Measurements from ENCODE around the gene WNK1.
"Not testable (repeated sequence)": the region's sequence is repeated elsewhere in the genome, so short reads cannot be mapped to it uniquely, and the experiment has no call there.

WNK1 gene

GRCh38 chr12:818733-819132 is 66.4 kb downstream of the WNK1 start:
- DNase-seq = no peak

GRCh38 chr12:820336-820735 is 68.0 kb downstream of the WNK1 start:
- no peak for DNase-seq

DNA sequence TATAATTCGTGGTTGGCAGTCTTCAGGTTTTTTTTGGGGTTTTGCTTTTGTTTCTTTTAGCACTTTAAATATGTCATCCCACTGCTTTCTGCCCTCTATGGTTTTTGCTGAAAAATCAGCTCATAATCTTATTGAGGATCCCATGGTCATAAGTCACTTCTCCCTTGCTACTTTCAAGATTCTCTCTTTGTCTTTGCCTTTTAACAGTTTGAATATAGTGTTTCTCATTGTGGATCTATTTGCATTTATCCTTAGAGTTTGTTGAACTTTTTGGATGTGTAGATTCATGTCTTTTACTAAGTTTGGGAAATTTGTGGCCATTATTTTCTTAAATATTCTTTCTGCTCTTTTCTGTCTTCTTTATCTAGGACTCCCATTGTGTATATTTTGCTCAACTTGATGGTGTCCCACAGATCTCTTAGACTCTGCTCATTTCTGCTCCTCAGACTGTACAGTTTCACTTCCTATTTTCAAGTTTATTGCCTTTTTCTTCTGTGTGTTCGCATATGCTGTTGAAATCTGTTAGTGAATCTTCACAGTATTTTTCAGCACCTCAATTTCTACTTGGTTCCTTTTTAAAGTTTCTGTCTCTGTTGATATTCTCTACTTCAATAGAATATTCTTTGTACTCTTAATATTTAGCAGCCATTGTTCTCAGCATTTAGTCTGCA is 70.8 kb downstream of the WNK1 start:
- DNase-seq = no peak

- DNase-seq = no peak
Measured at GRCh38 chr12:826331-826730, 74.0 kb downstream of the WNK1 start.

DNA sequence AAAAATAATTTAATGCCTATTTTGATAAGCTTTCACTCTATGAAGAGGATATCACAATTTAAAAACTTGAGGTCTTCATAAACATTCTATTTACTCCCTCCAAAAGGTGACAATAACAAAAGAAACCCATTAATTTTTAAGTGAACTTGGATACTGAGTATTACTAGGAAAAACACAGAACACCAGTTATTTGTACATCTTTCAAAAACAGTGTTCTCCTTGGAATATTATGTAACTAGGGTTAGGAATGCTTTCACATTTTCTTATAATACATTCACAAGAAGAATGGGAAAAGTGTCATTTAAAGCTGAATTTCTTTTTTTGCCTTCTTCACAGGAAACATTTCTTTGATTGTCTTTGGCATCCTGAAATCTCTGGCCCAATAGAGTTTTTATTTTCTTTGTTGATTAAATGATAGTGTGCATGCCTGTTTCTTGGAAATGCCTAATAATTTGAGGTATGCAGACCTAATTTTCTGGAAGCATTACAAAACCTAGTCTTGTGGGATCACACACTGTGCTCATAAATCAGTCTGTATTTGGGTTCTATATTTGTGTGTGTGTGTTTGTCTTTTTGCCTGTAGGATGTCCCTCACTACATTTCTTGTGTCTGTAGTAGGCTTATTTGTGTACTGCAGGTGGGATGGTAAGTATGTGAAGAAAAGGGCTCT is 76.5 kb downstream of the WNK1 start:
- DNase-seq = no peak

GRCh38 chr12:830111-830867 is 77.9 kb downstream of the WNK1 start:
- no peak for DNase-seq

GRCh38 chr12:835754-836518 is 83.6 kb downstream of the WNK1 start:
- DNase-seq = no peak

- no peak for DNase-seq
Measured at GRCh38 chr12:836952-837351, 84.6 kb downstream of the WNK1 start.

DNA sequence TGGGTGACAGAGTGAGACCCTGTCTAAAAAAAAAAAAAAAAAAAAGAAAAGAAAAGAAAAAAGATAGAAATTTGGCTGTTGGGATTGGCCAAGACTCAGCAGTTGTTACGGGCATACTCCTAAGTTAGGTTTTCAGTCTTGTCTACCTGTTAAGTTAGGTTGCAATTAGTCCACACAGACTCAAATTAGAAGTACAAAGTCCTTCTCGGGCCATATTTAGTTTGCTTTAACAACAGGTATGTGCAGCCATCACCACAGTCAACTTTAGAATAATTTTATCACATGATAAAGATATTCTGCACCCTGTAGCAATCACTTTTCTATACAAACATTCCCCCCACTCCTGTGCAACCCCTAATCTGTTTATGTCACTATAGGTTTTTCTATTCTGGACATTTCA is 85.2 kb downstream of the WNK1 start:
- DNase-seq = no peak

GRCh38 chr12:843609-844008 is 91.2 kb downstream of the WNK1 start:
- DNase-seq = no peak

GRCh38 chr12:846421-846820 is 94.0 kb downstream of the WNK1 start:
- no peak for DNase-seq

- DNase-seq = no peak
Measured at GRCh38 chr12:848173-848865, 95.9 kb downstream of the WNK1 start.

- no peak for DNase-seq
Measured at GRCh38 chr12:848882-849527, 96.6 kb downstream of the WNK1 start.

GRCh38 chr12:849733-850437 is 97.5 kb downstream of the WNK1 start:
- not testable (repeated sequence) for DNase-seq

DNA sequence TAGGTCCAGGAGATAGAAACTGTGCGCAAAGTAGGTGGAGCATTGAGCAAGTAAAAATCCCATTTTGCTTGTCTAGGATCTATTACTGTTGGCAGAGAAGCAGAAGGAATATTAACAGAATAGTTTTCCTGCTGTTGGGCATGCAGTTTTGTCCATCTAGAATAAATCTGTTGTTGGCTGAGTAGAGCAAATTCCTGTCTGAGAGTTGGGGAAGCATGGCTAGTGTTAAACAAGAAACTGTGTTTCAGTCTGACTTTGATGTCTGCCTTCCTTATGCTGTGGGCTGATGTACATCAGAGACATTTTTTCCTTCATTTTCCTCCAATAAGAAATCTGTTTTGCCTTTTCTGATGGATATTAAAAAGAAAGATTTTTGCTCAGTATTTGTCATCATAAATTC is 99.0 kb downstream of the WNK1 start:
- DNase-seq = no peak

DNA sequence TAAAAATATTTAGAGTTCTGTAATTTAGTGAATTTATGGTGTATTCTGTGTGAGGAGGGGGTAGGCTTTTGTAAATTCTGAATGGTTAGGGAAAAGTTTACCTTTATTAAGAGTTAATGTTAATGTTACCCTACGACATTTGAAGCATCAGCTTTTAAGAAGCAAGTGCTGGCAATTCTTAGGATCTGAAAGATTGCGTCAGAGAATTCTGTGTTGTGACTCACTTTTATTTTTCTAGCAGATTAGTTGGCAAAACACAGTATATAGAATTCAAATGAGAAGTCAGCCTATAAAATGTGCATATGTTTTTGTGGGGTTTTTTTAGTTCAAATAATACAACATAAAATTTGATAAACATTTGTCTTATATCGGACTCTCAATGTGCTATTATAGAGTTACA is 99.5 kb downstream of the WNK1 start:
- no peak for DNase-seq

- no peak for DNase-seq
Measured at GRCh38 chr12:852864-853263, 100.5 kb downstream of the WNK1 start.

- DNase-seq = no peak
Measured at GRCh38 chr12:857611-858010, 105.2 kb downstream of the WNK1 start.

DNA sequence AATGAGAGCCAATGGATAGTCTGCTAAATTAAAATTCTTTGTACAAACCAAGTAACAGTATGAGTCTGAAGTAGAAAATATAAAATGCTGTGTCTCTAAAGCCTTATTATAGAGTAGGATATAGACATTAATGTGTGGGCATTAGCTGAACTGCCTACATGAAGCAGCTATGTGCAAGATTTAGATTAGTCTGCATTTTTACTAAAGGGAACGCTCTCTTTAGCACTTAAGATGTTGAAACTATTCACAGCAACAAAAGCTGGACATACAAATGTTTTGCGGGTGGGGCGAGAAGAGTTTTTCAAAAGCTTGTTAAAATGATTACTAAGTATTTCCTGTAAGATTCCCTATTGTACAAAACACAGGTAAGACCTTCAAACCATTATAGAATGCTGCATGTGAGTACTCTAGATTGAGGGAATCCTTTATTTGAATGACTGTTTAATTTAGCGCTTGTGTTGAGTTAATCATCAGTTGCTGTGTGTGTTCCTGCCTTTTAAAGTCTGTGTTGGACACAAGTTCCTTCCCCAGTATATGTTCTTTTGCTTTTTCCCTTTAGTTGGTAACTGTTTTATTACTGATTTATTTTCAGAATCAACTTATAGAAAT is 110.0 kb downstream of the WNK1 start:
- DNase-seq = no peak

DNA sequence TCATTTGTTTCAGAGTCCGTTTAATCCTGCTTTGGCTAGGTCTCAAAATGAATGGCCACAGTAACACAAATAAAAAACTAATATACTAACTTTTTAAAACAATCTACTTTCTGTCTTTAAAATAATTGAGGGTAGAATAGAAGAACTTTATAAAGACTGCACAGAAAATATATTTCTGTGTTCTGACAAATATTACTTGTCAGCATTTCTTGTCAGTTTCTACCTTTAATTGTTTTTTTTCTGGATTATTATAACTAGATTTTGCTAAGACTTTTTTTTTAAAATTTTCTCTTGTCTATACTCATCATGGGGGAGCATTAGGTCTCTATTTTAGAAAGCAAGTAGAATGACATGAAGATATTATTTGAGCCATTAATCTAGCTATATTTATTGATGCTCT is 110.9 kb downstream of the WNK1 start:
- no peak for DNase-seq

DNA sequence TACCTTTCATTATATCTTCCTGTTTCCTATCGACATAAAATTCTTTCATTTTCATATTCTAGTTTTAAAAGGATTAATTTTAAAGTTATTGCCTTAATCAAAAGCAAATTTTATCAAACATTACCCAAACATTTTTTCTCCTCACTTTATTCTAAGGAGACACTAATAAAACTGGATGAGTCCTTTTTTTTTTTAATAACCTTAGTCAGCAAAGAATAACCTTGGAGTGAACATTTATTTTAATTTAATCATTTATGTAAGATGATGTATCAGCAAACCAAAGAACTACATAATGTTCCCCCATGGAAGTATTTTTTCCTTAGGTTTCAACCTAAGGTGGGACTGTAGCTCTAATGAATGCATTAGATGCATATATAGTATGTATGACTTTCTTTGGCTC is 113.2 kb downstream of the WNK1 start:
- no peak for DNase-seq
